Uterus (tissue), 4 donors: Measurements from ENCODE around the gene ARHGAP12. TPM values are rescaled to one million over a fixed set of nuclear protein-coding genes. Genes with fewer than 3 reads are reported as not detected.

Experiments used
- DNase-seq, 2 donors: peaks; one replicate each; pipeline ENCODE4 v3.0.0-alpha.2; 2019 to 2020
- H3K27ac ChIP-seq, 2 donors: fragments of 200-600 bp; sonication (generic); 1 replicate in 1 of 2; 2 replicates in 1 of 2; pipeline ENCODE4 v1.5.1; 2016 to 2018
- H3K27me3 ChIP-seq, 2 donors: fragments of 200-600 bp; sonication (generic); one replicate each; pipeline ENCODE4 v1.5.1; 2018 to 2019; ENCODE audit warnings: control low read depth in 1 of 2
- H3K36me3 ChIP-seq, 2 donors: fragments of 200-600 bp; sonication (generic); one replicate each; pipeline ENCODE4 v1.5.1; 2019; ENCODE audit warnings: control low read depth in 1 of 2
- H3K4me1 ChIP-seq, 2 donors: fragments of 200-600 bp; sonication (generic); one replicate each; pipeline ENCODE4 v1.5.1; 2018 to 2019; ENCODE audit warnings: control low read depth in 1 of 2
- H3K4me3 ChIP-seq, 2 donors: fragments of 200-600 bp; sonication (generic); 1 replicate in 1 of 2; 2 replicates in 1 of 2; pipeline ENCODE4 v1.5.1; 2018 to 2019; ENCODE audit warnings: mild to moderate bottlenecking in 1 of 2
- H3K9me3 ChIP-seq, 2 donors: fragments of 200-600 bp; sonication (generic); one replicate each; pipeline ENCODE4 v1.5.1; 2019; ENCODE audit warnings: control low read depth in 1 of 2
- CTCF ChIP-seq, 4 experiments: fragments of 200-600 bp in 2 of 4; fragments of 450-650 bp in 2 of 4; sonication (generic) in 2 of 4; IDR thresholded peaks; one replicate each; pipeline ENCODE4 v1.5.1; 2016 to 2019; ENCODE audit warnings: antibody characterized with exemption in 4 of 4, mild to moderate bottlenecking in 2 of 4, moderate library complexity in 1 of 4
- POLR2A ChIP-seq, 2 donors: fragments of 450-650 bp; IDR thresholded peaks; one replicate each; pipeline ENCODE4 v1.6.1; 2016; ENCODE audit warnings: antibody characterized with exemption in 2 of 2, mild to moderate bottlenecking in 1 of 2, moderate library complexity in 1 of 2
- intact Hi-C: fragments of 100-400 bp; cut with DNase I; formaldehyde crosslinking; loops from one replicate; pipeline ENCODE4 v1.15.1; 2023; ENCODE audit warnings: low total_unique reads
- total RNA-seq, 4 donors: library from RNA; depleted of rRNA in 3 of 4; stranded (reverse); fragments of >200 nt in 3 of 4; gene quantifications; one replicate each; pipeline versions ENCODE4 v1.1.0 to v1.2.4, GENCODE V29; 2014 to 2023
- donor health status: DM: yes; HTN: yes; CAD: no.

The ARHGAP12 gene
- total RNA-seq, 4 donors from 2014 or later: 37.7 to 82.5 (median 57.3) TPM

- Histone ChIP-seq H3K4me3 (no peak overlapping the region), H3K36me3 (no peaks in the 10 kb centered on the region), H3K27me3 (no peaks in the 10 kb centered on the region), H3K4me1 (no peaks in the 10 kb centered on the region), H3K27ac (peak overlapping the region; percentile 20 to 67), H3K9me3 (no peaks in the 10 kb centered on the region)
- no peak for DNase-seq
- intact Hi-C loops: no loop called here
- TF ChIP-seq POLR2A (IDR thresholded peaks at IDR 0.05): no peak
- no peak for TF ChIP-seq CTCF (IDR thresholded peaks at IDR 0.05)
Observed at GRCh38 chr10:31948021-31948420, 19.4 kb upstream of the ARHGAP12 start.

GRCh38 chr10:31947144-31947926 is 18.7 kb upstream of the ARHGAP12 start:
- peak; percentile 38 to 60 (median 50) for TF ChIP-seq CTCF (IDR thresholded peaks at IDR 0.05)
- TF ChIP-seq POLR2A (IDR thresholded peaks at IDR 0.05): no peak
- no peaks in the 10 kb centered on the region for H3K36me3 ChIP-seq
- intact Hi-C loops: no loop called here
- H3K4me3 ChIP-seq: no peak overlapping the region
- H3K27me3 ChIP-seq: no peaks in the 10 kb centered on the region
- DNase-seq: peak in 1 of 2 donors; percentile 69
- H3K9me3 ChIP-seq: no peaks in the 10 kb centered on the region
- peak overlapping the region; percentile 20 to 67 for H3K27ac ChIP-seq
- no peaks in the 10 kb centered on the region for H3K4me1 ChIP-seq

GRCh38 chr10:31945392-31945791 is 16.8 kb upstream of the ARHGAP12 start:
- H3K36me3 ChIP-seq: no peaks in the 10 kb centered on the region
- H3K4me3 ChIP-seq: no peak overlapping the region
- no peaks in the 10 kb centered on the region for H3K9me3 ChIP-seq
- intact Hi-C loops: no loop called here
- no peak for DNase-seq
- H3K27me3 ChIP-seq: no peaks in the 10 kb centered on the region
- TF ChIP-seq POLR2A (IDR thresholded peaks at IDR 0.05) (no peak), CTCF (IDR thresholded peaks at IDR 0.05) (no peak)
- no peaks in the 10 kb centered on the region for H3K4me1 ChIP-seq
- no peak overlapping the region for H3K27ac ChIP-seq

GRCh38 chr10:31944071-31944433 is 15.4 kb upstream of the ARHGAP12 start:
- intact Hi-C loops: no loop called here
- no peak overlapping the region for H3K27ac ChIP-seq

More at GRCh38 chr10:31944071-31944433, 15.4 kb upstream of the ARHGAP12 start:
- Histone ChIP-seq H3K9me3 (no peaks in the 10 kb centered on the region), H3K4me1 (no peaks in the 10 kb centered on the region), H3K4me3 (no peak overlapping the region), H3K27me3 (no peaks in the 10 kb centered on the region), H3K36me3 (no peaks in the 10 kb centered on the region)
- DNase-seq: no peak
- TF ChIP-seq POLR2A (IDR thresholded peaks at IDR 0.05): no peak
- TF ChIP-seq CTCF (IDR thresholded peaks at IDR 0.05): no peak
